HepG2 (cell line): ENCODE measurements around the gene PPOX. TPM values are rescaled to one million over a fixed set of nuclear protein-coding genes. Genes with fewer than 3 reads are reported as not detected.

Experiments used
- ARID2 ChIP-seq: sonication (generic); formaldehyde crosslinking; IDR thresholded peaks from 2 replicates; pipeline ENCODE4 v1.8.1; 2022; ENCODE audit warnings: mild to moderate bottlenecking, missing genetic modification reagents, borderline replicate concordance
- BCL3 ChIP-seq: sonication (generic); formaldehyde crosslinking; IDR thresholded peaks from 2 replicates; pipeline ENCODE4 v1.5.1; 2020; ENCODE audit warnings: mild to moderate bottlenecking, missing genetic modification reagents, moderate library complexity
- HDAC1 ChIP-seq: sonication (generic); formaldehyde crosslinking; IDR thresholded peaks from 2 replicates; pipeline ENCODE4 v1.5.1; 2020; ENCODE audit warnings: mild to moderate bottlenecking, missing genetic modification reagents
- MBNL3 ChIP-seq: fragments of 250-450 bp; sonication (Bioruptor Pico); conservative IDR thresholded peaks from 2 replicates; pipeline ENCODE4 v1.8.0; 2022; ENCODE audit warnings: mild to moderate bottlenecking, inconsistent platforms
- MZF1 ChIP-seq: sonication (generic); formaldehyde crosslinking; IDR thresholded peaks from 2 replicates; pipeline ENCODE4 v1.8.1; 2023; ENCODE audit warnings: mild to moderate bottlenecking, missing genetic modification reagents, borderline replicate concordance
- PHF8 ChIP-seq: sonication (generic); formaldehyde crosslinking; IDR thresholded peaks from 2 replicates; pipeline ENCODE4 v1.5.0; 2020; ENCODE audit warnings: missing genetic modification reagents
- SMAD9 ChIP-seq: sonication (generic); formaldehyde crosslinking; IDR thresholded peaks from 2 replicates; pipeline ENCODE4 v1.5.1; 2020; ENCODE audit warnings: mild to moderate bottlenecking, missing genetic modification reagents
- SMARCC2 ChIP-seq: fragments of 450-650 bp; IDR thresholded peaks from 2 replicates; pipeline ENCODE4 v1.6.1; 2017; ENCODE audit warnings: antibody characterized with exemption, mild to moderate bottlenecking
- TAF1 ChIP-seq: sonication (generic); formaldehyde crosslinking; IDR thresholded peaks from 2 replicates; pipeline ENCODE4 v1.4.0; 2020; ENCODE audit warnings: missing genetic modification reagents
- ZNF121 ChIP-seq: sonication (generic); formaldehyde crosslinking; IDR thresholded peaks from 2 replicates; pipeline ENCODE4 v1.5.0; 2020; ENCODE audit warnings: mild to moderate bottlenecking, missing genetic modification reagents
- ZNF124 ChIP-seq: sonication (generic); formaldehyde crosslinking; IDR thresholded peaks from 2 replicates; pipeline ENCODE4 v1.4.0; 2020; ENCODE audit warnings: missing genetic modification reagents
- ZNF143 ChIP-seq: sonication (generic); formaldehyde crosslinking; IDR thresholded peaks from 2 replicates; pipeline ENCODE4 v1.4.0; 2020; ENCODE audit warnings: missing genetic modification reagents
- ZNF512B ChIP-seq: sonication (generic); formaldehyde crosslinking; IDR thresholded peaks from 2 replicates; pipeline ENCODE4 v1.5.1; 2020; ENCODE audit warnings: missing genetic modification reagents, mild to moderate bottlenecking, borderline replicate concordance
- ZNF550 ChIP-seq: sonication (generic); formaldehyde crosslinking; IDR thresholded peaks from 2 replicates; pipeline ENCODE4 v1.4.0; 2020; ENCODE audit warnings: mild to moderate bottlenecking, missing genetic modification reagents, borderline replicate concordance
- ZNF597 ChIP-seq: sonication (generic); formaldehyde crosslinking; IDR thresholded peaks from 2 replicates; pipeline ENCODE4 v1.5.0; 2020; ENCODE audit warnings: missing genetic modification reagents
- ZUFSP ChIP-seq: sonication (generic); formaldehyde crosslinking; IDR thresholded peaks from 2 replicates; pipeline ENCODE4 v1.9.0; 2021; ENCODE audit warnings: missing genetic modification reagents, mild to moderate bottlenecking, borderline replicate concordance
- polyA plus RNA-seq, 8 experiments: library from polyadenylated mRNA; depleted of rRNA in 3 of 8; stranded (reverse) in 7 of 8; unstranded in 1 of 8; fragments of >200 nt; fragmentation: Illumina TruSeq in 4 of 8; extraction: Trizol in 4 of 8; gene quantifications; 2 replicates each; pipeline versions ENCODE4 v1.2.1 to v1.2.3, GENCODE V29; 2011 to 2016; ENCODE audit warnings: low read depth in 4 of 8, missing spikeins in 1 of 8, mixed read lengths in 1 of 8; ENCODE audit not compliant: insufficient read depth in 1 of 8
- total RNA-seq, 5 experiments: library from RNA; depleted of rRNA; stranded (reverse); fragments of >200 nt; fragmentation: Illumina TruSeq; extraction: Trizol; gene quantifications; 2 replicates each; pipeline ENCODE4 v1.2.3, GENCODE V29; 2016; ENCODE audit warnings: low read depth in 1 of 5
- TF ChIP-seq, protein P1 (sequence below): sonication (generic); formaldehyde crosslinking; IDR thresholded peaks from 2 replicates; pipeline ENCODE4 v1.4.0; 2020; ENCODE audit warnings: mild to moderate bottlenecking, missing genetic modification reagents, borderline replicate concordance

The PPOX gene
- total and polyA plus RNA-seq, 2 of the 13 experiments (the other 11 are each of a cell fraction or from before 2014, with no cell fraction given) = 15.5 to 27.7 TPM

- 0 out of 2 replicates have a peak, but pooled peaks have one; percentile 49 for TF ChIP-seq BCL3 (CRISPR knock-in tag)
- TF ChIP-seq ZNF550 (CRISPR knock-in tag) = no peak
- TF ChIP-seq, protein P1, sequence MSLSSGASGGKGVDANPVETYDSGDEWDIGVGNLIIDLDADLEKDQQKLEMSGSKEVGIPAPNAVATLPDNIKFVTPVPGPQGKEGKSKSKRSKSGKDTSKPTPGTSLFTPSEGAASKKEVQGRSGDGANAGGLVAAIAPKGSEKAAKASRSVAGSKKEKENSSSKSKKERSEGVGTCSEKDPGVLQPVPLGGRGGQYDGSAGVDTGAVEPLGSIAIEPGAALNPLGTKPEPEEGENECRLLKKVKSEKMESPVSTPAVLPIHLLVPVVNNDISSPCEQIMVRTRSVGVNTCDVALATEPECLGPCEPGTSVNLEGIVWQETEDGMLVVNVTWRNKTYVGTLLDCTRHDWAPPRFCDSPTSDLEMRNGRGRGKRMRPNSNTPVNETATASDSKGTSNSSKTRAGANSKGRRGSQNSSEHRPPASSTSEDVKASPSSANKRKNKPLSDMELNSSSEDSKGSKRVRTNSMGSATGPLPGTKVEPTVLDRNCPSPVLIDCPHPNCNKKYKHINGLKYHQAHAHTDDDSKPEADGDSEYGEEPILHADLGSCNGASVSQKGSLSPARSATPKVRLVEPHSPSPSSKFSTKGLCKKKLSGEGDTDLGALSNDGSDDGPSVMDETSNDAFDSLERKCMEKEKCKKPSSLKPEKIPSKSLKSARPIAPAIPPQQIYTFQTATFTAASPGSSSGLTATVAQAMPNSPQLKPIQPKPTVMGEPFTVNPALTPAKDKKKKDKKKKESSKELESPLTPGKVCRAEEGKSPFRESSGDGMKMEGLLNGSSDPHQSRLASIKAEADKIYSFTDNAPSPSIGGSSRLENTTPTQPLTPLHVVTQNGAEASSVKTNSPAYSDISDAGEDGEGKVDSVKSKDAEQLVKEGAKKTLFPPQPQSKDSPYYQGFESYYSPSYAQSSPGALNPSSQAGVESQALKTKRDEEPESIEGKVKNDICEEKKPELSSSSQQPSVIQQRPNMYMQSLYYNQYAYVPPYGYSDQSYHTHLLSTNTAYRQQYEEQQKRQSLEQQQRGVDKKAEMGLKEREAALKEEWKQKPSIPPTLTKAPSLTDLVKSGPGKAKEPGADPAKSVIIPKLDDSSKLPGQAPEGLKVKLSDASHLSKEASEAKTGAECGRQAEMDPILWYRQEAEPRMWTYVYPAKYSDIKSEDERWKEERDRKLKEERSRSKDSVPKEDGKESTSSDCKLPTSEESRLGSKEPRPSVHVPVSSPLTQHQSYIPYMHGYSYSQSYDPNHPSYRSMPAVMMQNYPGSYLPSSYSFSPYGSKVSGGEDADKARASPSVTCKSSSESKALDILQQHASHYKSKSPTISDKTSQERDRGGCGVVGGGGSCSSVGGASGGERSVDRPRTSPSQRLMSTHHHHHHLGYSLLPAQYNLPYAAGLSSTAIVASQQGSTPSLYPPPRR (CRISPR knock-in tag) = no peak
- no peak for TF ChIP-seq ZNF512B (CRISPR knock-in tag)
- TF ChIP-seq PHF8 (CRISPR knock-in tag) = peak; percentile 83
- TF ChIP-seq SMARCC2 = no peak
- 0 out of 2 replicates have a peak, but pooled peaks have one; percentile 23 for TF ChIP-seq ZNF124
- no peak for TF ChIP-seq MBNL3 (CRISPR knock-in tag)
- TF ChIP-seq ZNF597 (CRISPR knock-in tag) = no peak
- TF ChIP-seq ZNF143 = no peak
- no peak for TF ChIP-seq MZF1 (CRISPR knock-in tag)
- no peak for TF ChIP-seq ZUFSP (CRISPR knock-in tag)
- TF ChIP-seq ARID2 (CRISPR knock-in tag) = no peak
- TF ChIP-seq TAF1 (CRISPR knock-in tag) = peak; percentile 93
- no peak for TF ChIP-seq SMAD9
- peak; percentile 59 for TF ChIP-seq HDAC1 (CRISPR knock-in tag)
- TF ChIP-seq ZNF121 (CRISPR knock-in tag) = no peak
Observed at GRCh38 chr1:161159087-161159912, 6.9 kb upstream of the PPOX start, which contains the start of gene USP21 (continued).
